Measurements from ENCODE around the gene WDR17. TPM values are rescaled to one million over a fixed set of nuclear protein-coding genes. Genes with fewer than 3 reads are reported as not detected.

Gene WDR17
- total RNA-seq, 2 experiments from 2014 or later, result 0.47 to 0.64 TPM

GRCh38 chr4:176187624-176188023 is 122.0 kb downstream of the WDR17 start:
- CTCF ChIA-PET, result no interaction called here
- POLR2A ChIA-PET, result no interaction called here
- Mint-ChIP-seq H3K4me1 (ENCODE audit: low read depth) (no peaks in the 10 kb centered on the region), H3K27ac (no peak overlapping the region), H3K27me3 (peaks cover 73% of the 10 kb centered on the region), H3K9me3 (no peaks in the 10 kb centered on the region), H3K4me3 (no peak overlapping the region), H3K36me3 (ENCODE audit: low read depth) (no peaks in the 10 kb centered on the region)
- H3K27ac ChIP-seq (ENCODE audit: low read depth in 1 of 2, low read length in 2 of 2), result no peak overlapping the region
- intact Hi-C loops (cut with DNase I, micrococcal nuclease), result no loop called here
- no peaks in the 10 kb centered on the region for H3K4me1 ChIP-seq (ENCODE audit: insufficient read depth, low read length)
- peaks cover 0 to 7% of the 10 kb centered on the region in 2 experiments for H3K27me3 ChIP-seq (ENCODE audit: control insufficient read depth in 1 of 2, insufficient read depth in 2 of 2, low read length in 2 of 2)
- no peaks in the 10 kb centered on the region for H3K9me3 ChIP-seq (ENCODE audit: control insufficient read depth in 1 of 2, insufficient read depth in 1 of 2, low read length in 2 of 2)
- no peak overlapping the region for H3K4me3 ChIP-seq (ENCODE audit: low read length)
- DNase-seq, result no peak
- ATAC-seq (ENCODE audit: poor library complexity), result no peak
- H3K36me3 ChIP-seq (ENCODE audit: insufficient read depth, low read length), result no peaks in the 10 kb centered on the region
- TF ChIP-seq CTCF (IDR thresholded peaks at IDR 0.05), result no peak

- Histone ChIP-seq H3K27ac (ENCODE audit: low read depth in 1 of 2, low read length in 2 of 2) (no peak overlapping the region), H3K9me3 (ENCODE audit: control insufficient read depth in 1 of 2, insufficient read depth in 1 of 2, low read length in 2 of 2) (no peaks in the 10 kb centered on the region)
- peaks cover 73% of the 10 kb centered on the region for H3K27me3 Mint-ChIP-seq
Measured at GRCh38 chr4:176188654-176189053, 123.0 kb downstream of the WDR17 start.

GRCh38 chr4:176189891-176190795 is 124.5 kb downstream of the WDR17 start:
- H3K36me3 ChIP-seq (ENCODE audit: insufficient read depth, low read length), result no peaks in the 10 kb centered on the region
- ATAC-seq (ENCODE audit: poor library complexity) (no peak), DNase-seq (no peak)
- peaks cover 2% of the 10 kb centered on the region for H3K4me1 Mint-ChIP-seq (ENCODE audit: low read depth)
- ChIA-PET CTCF (interaction anchor here (1.4 kb wide), 1 partner anchor 20 kb away, joined by 3 read pairs; no protein-coding TSS in a partner anchor), POLR2A (no interaction called here)
- no peak overlapping the region for H3K27ac Mint-ChIP-seq
- no peak overlapping the region for H3K4me3 ChIP-seq (ENCODE audit: low read length)
- no peak overlapping the region for H3K4me3 Mint-ChIP-seq
- H3K36me3 Mint-ChIP-seq (ENCODE audit: low read depth), result peaks cover 2% of the 10 kb centered on the region
- H3K27me3 Mint-ChIP-seq, result peaks cover 71% of the 10 kb centered on the region
- intact Hi-C loops (cut with DNase I, micrococcal nuclease), result loop anchor here (10.0 kb wide), 4 partner anchors 125 to 1905 kb away; partner anchors contain the start of genes AGA (in 1 of the 2), CEP44 (in 1 of the 2), FBXO8 (in 1 of the 2) and WDR17 (in 1 of the 2)
- H3K27me3 ChIP-seq (ENCODE audit: control insufficient read depth in 1 of 2, insufficient read depth in 2 of 2, low read length in 2 of 2), result peaks cover 8 to 20% of the 10 kb centered on the region in 2 experiments
- no peak for TF ChIP-seq CTCF (IDR thresholded peaks at IDR 0.05)
- H3K4me1 ChIP-seq (ENCODE audit: insufficient read depth, low read length), result peaks cover 5% of the 10 kb centered on the region
- no peak overlapping the region for H3K27ac ChIP-seq (ENCODE audit: low read depth in 1 of 2, low read length in 2 of 2)
- H3K9me3 Mint-ChIP-seq, result no peaks in the 10 kb centered on the region
- no peaks in the 10 kb centered on the region for H3K9me3 ChIP-seq (ENCODE audit: control insufficient read depth in 1 of 2, insufficient read depth in 1 of 2, low read length in 2 of 2)

More at GRCh38 chr4:176188654-176189053, 123.0 kb downstream of the WDR17 start:
- H3K4me3 ChIP-seq (ENCODE audit: low read length), result no peak overlapping the region
- DNase-seq (no peak), ATAC-seq (ENCODE audit: poor library complexity) (no peak)
- ChIA-PET CTCF (no interaction called here), POLR2A (no interaction called here)
- intact Hi-C loops (cut with DNase I, micrococcal nuclease), result no loop called here
- H3K4me3 Mint-ChIP-seq, result no peak overlapping the region
- H3K4me1 ChIP-seq (ENCODE audit: insufficient read depth, low read length), result no peaks in the 10 kb centered on the region
- no peaks in the 10 kb centered on the region for H3K4me1 Mint-ChIP-seq (ENCODE audit: low read depth)
- no peak overlapping the region for H3K27ac Mint-ChIP-seq
- H3K36me3 Mint-ChIP-seq (ENCODE audit: low read depth), result no peaks in the 10 kb centered on the region
- H3K36me3 ChIP-seq (ENCODE audit: insufficient read depth, low read length), result no peaks in the 10 kb centered on the region
- TF ChIP-seq CTCF (IDR thresholded peaks at IDR 0.05), result no peak
- H3K9me3 Mint-ChIP-seq, result no peaks in the 10 kb centered on the region
- peaks cover under 1 to 17% of the 10 kb centered on the region in 2 experiments for H3K27me3 ChIP-seq (ENCODE audit: control insufficient read depth in 1 of 2, insufficient read depth in 2 of 2, low read length in 2 of 2)

All from CD4-positive, alpha-beta T cell (primary cell).